ENCODE measurements around the gene POLR1A. TPM values are rescaled to one million over a fixed set of nuclear protein-coding genes. Genes with fewer than 3 reads are reported as not detected.

The POLR1A gene
- polyA plus RNA-seq, 1 donor from 2014 or later: 2.7 TPM

GRCh38 chr2:86118130-86118529 is 12.4 kb upstream of the POLR1A start:
- no peaks in the 10 kb centered on the region for H3K4me1 Mint-ChIP-seq
- H3K27ac Mint-ChIP-seq: peak overlapping the region in 1 of 3 donors; percentile 59
- H3K9me3 Mint-ChIP-seq: no peaks in the 10 kb centered on the region
- no peak overlapping the region for H3K4me3 Mint-ChIP-seq
- peaks cover 11% of the 10 kb centered on the region for H3K36me3 Mint-ChIP-seq
- no peaks in the 10 kb centered on the region for H3K27me3 Mint-ChIP-seq

- Mint-ChIP-seq H3K27ac (peak overlapping the region; percentile 94 to 99 (median 98)), H3K4me3 (peak overlapping the region; percentile 91 to 97 (median 96)), H3K4me1 (peaks cover 29 to 47% (median 45%) of the 10 kb centered on the region in 3 donors), H3K9me3 (no peaks in the 10 kb centered on the region), H3K36me3 (peaks cover 13% of the 10 kb centered on the region), H3K27me3 (no peaks in the 10 kb centered on the region)
Measured at GRCh38 chr2:86107031-86107430, 1.3 kb upstream of the POLR1A start.

- Mint-ChIP-seq H3K27me3 (no peaks in the 10 kb centered on the region), H3K9me3 (no peaks in the 10 kb centered on the region), H3K27ac (peak within 1 kb of the TSS; percentile 94 to 99 (median 98)), H3K36me3 (peaks cover 13% of the 10 kb centered on the region), H3K4me3 (peak within 1 kb of the TSS; percentile 91 to 97 (median 96)), H3K4me1 (peaks cover 29 to 48% (median 47%) of the 10 kb centered on the region in 3 donors)
Measured at GRCh38 chr2:86105969-86106945, 571 bp upstream of the POLR1A start, which contains the start of gene PTCD3. Gene PTCD3, plus strand, starts transcription at chr2:86106235. Its CDS starts 13 bp downstream, at chr2:86106248.

- no peaks in the 10 kb centered on the region for H3K9me3 Mint-ChIP-seq
- H3K4me1 Mint-ChIP-seq: peaks cover 26 to 34% (median 33%) of the 10 kb centered on the region in 3 donors
- H3K36me3 Mint-ChIP-seq: peaks cover 7% of the 10 kb centered on the region
- H3K27ac Mint-ChIP-seq: no peak overlapping the region
- H3K4me3 Mint-ChIP-seq: no peak overlapping the region
- H3K27me3 Mint-ChIP-seq: no peaks in the 10 kb centered on the region
Measured at GRCh38 chr2:86102157-86102556, 3.5 kb downstream of the POLR1A start.

GRCh38 chr2:86097913-86098312 is 7.8 kb downstream of the POLR1A start:
- Mint-ChIP-seq H3K4me1 (peaks cover 3 to 9% (median 4%) of the 10 kb centered on the region in 3 donors), H3K27ac (no peak overlapping the region)

GRCh38 chr2:86097114-86097896 is 8.4 kb downstream of the POLR1A start:
- no peaks in the 10 kb centered on the region for H3K27me3 Mint-ChIP-seq
- H3K4me3 Mint-ChIP-seq: no peak overlapping the region
- peaks cover 3% of the 10 kb centered on the region for H3K36me3 Mint-ChIP-seq
- H3K27ac Mint-ChIP-seq: no peak overlapping the region
- H3K4me1 Mint-ChIP-seq: peaks cover 0 to 4% (median 3%) of the 10 kb centered on the region in 3 donors
- peaks cover 0 to 2% (median 0%) of the 10 kb centered on the region in 3 donors for H3K9me3 Mint-ChIP-seq

More at GRCh38 chr2:86097913-86098312, 7.8 kb downstream of the POLR1A start:
- H3K9me3 Mint-ChIP-seq: peaks cover 0 to 2% (median 0%) of the 10 kb centered on the region in 3 donors
- peaks cover 6% of the 10 kb centered on the region for H3K36me3 Mint-ChIP-seq
- H3K27me3 Mint-ChIP-seq: no peaks in the 10 kb centered on the region
- no peak overlapping the region for H3K4me3 Mint-ChIP-seq

- no peaks in the 10 kb centered on the region for H3K27me3 Mint-ChIP-seq
- H3K27ac Mint-ChIP-seq: no peak overlapping the region
- H3K9me3 Mint-ChIP-seq: peaks cover 0 to 2% (median 0%) of the 10 kb centered on the region in 3 donors
- peaks cover 5% of the 10 kb centered on the region for H3K36me3 Mint-ChIP-seq
- H3K4me3 Mint-ChIP-seq: no peak overlapping the region
- no peaks in the 10 kb centered on the region for H3K4me1 Mint-ChIP-seq
Measured at GRCh38 chr2:86094229-86094628, 11.5 kb downstream of the POLR1A start.

- Mint-ChIP-seq H3K27me3 (no peaks in the 10 kb centered on the region), H3K4me3 (no peak overlapping the region), H3K36me3 (peaks cover 7% of the 10 kb centered on the region), H3K4me1 (no peaks in the 10 kb centered on the region), H3K27ac (no peak overlapping the region), H3K9me3 (no peaks in the 10 kb centered on the region)
Measured at GRCh38 chr2:86087936-86088850, 17.5 kb downstream of the POLR1A start.

- Mint-ChIP-seq H3K9me3 (no peaks in the 10 kb centered on the region), H3K27ac (peak overlapping the region; percentile 48 to 92 (median 80)), H3K4me3 (no peak overlapping the region), H3K36me3 (peaks cover 7% of the 10 kb centered on the region), H3K27me3 (no peaks in the 10 kb centered on the region), H3K4me1 (peaks cover 18 to 23% (median 20%) of the 10 kb centered on the region in 3 donors)
Measured at GRCh38 chr2:86082756-86083155, 22.9 kb downstream of the POLR1A start.

GRCh38 chr2:86081724-86082123 is 24.0 kb downstream of the POLR1A start:
- H3K27me3 Mint-ChIP-seq: no peaks in the 10 kb centered on the region
- peaks cover 7% of the 10 kb centered on the region for H3K36me3 Mint-ChIP-seq
- H3K4me1 Mint-ChIP-seq: peaks cover 20 to 28% (median 21%) of the 10 kb centered on the region in 3 donors
- H3K27ac Mint-ChIP-seq: peak overlapping the region in 2 of 3 donors; percentile 83 to 92
- H3K9me3 Mint-ChIP-seq: no peaks in the 10 kb centered on the region
- H3K4me3 Mint-ChIP-seq: peak overlapping the region in 1 of 4 donors; percentile 25

GRCh38 chr2:86079981-86080911 is 25.4 kb downstream of the POLR1A start:
- H3K27ac Mint-ChIP-seq: peak overlapping the region; percentile 74 to 98 (median 92)
- peaks cover 6% of the 10 kb centered on the region for H3K36me3 Mint-ChIP-seq
- H3K4me3 Mint-ChIP-seq: peak overlapping the region; percentile 41 to 84 (median 54)
- H3K9me3 Mint-ChIP-seq: no peaks in the 10 kb centered on the region
- H3K4me1 Mint-ChIP-seq: peaks cover 20 to 28% (median 21%) of the 10 kb centered on the region in 3 donors
- no peaks in the 10 kb centered on the region for H3K27me3 Mint-ChIP-seq

GRCh38 chr2:86078774-86079545 is 26.7 kb downstream of the POLR1A start:
- Mint-ChIP-seq H3K9me3 (no peaks in the 10 kb centered on the region), H3K4me3 (peak overlapping the region in 2 of 4 donors; percentile 27 to 79), H3K27me3 (no peaks in the 10 kb centered on the region), H3K27ac (peak overlapping the region; percentile 24 to 98 (median 87)), H3K36me3 (peaks cover 6% of the 10 kb centered on the region), H3K4me1 (peaks cover 20 to 28% (median 21%) of the 10 kb centered on the region in 3 donors)
